IMR-90 (cell line): ENCODE data around the gene DIP2C. TPM values are rescaled to one million over a fixed set of nuclear protein-coding genes. Genes with fewer than 3 reads are reported as not detected.

Experiments used
- ATAC-seq: fragments of 200-7000 bp; cut with Tn5 transposase; 2 replicates; pipeline ENCODE4 v1.9.1; 2020; ENCODE audit warnings: low read depth, mild to moderate bottlenecking, moderate library complexity
- BruUV-seq: library from RNA; stranded (reverse); fragments of 400-500 nt; replicated peaks from 2 replicates; lab custom pipeline; 2021; lab: Mats Ljungman, UMichigan
- CTCF ChIA-PET: fragments of 300-600 bp; formaldehyde crosslinking; extraction: SDS; loops from one replicate; lab custom pipeline; 2021; ENCODE audit warnings: antibody characterized with exemption; lab: Yijun Ruan, JAX
- POLR2A ChIA-PET: fragments of 300-600 bp; sonication (Branson Sonifier 250); formaldehyde crosslinking; loops from one replicate; lab custom pipeline; 2022; ENCODE audit warnings: antibody characterized with exemption; ENCODE audit not compliant: unreplicated experiment; lab: Charles Lee
- DNase-seq: peaks from one replicate; pipeline ENCODE4 v3.0.0; 2013
- H2AFZ ChIP-seq: replicated peaks from 2 replicates; pipeline ENCODE3; 2013; ENCODE audit warnings: low read length, mild to moderate bottlenecking; ENCODE audit not compliant: poor library complexity
- H2AK5ac ChIP-seq: 2 replicates; pipeline ENCODE4 v1.6.1; 2013; ENCODE audit warnings: low read depth, low read length, inconsistent platforms
- H2AK9ac ChIP-seq: replicated peaks from 2 replicates; pipeline ENCODE3; 2013; ENCODE audit warnings: mild to moderate bottlenecking, low read depth, low read length, moderate library complexity; ENCODE audit not compliant: poor library complexity
- H2BK120ac ChIP-seq: 2 replicates; pipeline ENCODE4 v1.6.1; 2013; ENCODE audit warnings: low read depth, low read length, inconsistent platforms
- H2BK15ac ChIP-seq: 3 replicates; pipeline ENCODE4 v1.6.1; 2013; ENCODE audit warnings: low read depth, low read length, inconsistent platforms
- H2BK20ac ChIP-seq: 2 replicates; pipeline ENCODE4 v1.6.1; 2013; ENCODE audit warnings: low read depth, mild to moderate bottlenecking, inconsistent platforms, low read length, moderate library complexity
- H2BK5ac ChIP-seq: 2 replicates; pipeline ENCODE4 v1.6.1; 2013; ENCODE audit warnings: mild to moderate bottlenecking, low read depth, low read length, inconsistent platforms; ENCODE audit not compliant: poor library complexity, severe bottlenecking
- H3K14ac ChIP-seq: replicated peaks from 2 replicates; pipeline ENCODE4 v1.6.1; 2013; ENCODE audit warnings: low read depth, low read length, inconsistent platforms
- H3K18ac ChIP-seq: 2 replicates; pipeline ENCODE4 v1.6.1; 2013; ENCODE audit warnings: low read depth, low read length, control low read depth
- H3K23ac ChIP-seq: 2 replicates; pipeline ENCODE4 v1.6.1; 2013; ENCODE audit warnings: low read depth, low read length, inconsistent platforms
- H3K27ac ChIP-seq: 2 replicates; pipeline ENCODE4 v1.5.1; 2013; ENCODE audit warnings: mild to moderate bottlenecking, control low read depth, low read length; ENCODE audit not compliant: insufficient read depth
- H3K27me3 ChIP-seq: 2 replicates; pipeline ENCODE4 v1.6.1; 2013; ENCODE audit warnings: low read length; ENCODE audit not compliant: control insufficient read depth, insufficient read depth
- H3K36me3 ChIP-seq: 2 replicates; pipeline ENCODE4 v1.6.1; 2013; ENCODE audit warnings: low read length, mixed read lengths; ENCODE audit not compliant: control insufficient read depth, insufficient read depth
- H3K4ac ChIP-seq: 2 replicates; pipeline ENCODE4 v1.6.1; 2013; ENCODE audit warnings: low read depth, low read length, inconsistent platforms
- H3K4me1 ChIP-seq: 2 replicates; pipeline ENCODE4 v1.6.1; 2013; ENCODE audit warnings: low read length, mixed read lengths; ENCODE audit not compliant: control insufficient read depth, insufficient read depth
- H3K4me2 ChIP-seq: 2 replicates; pipeline ENCODE4 v1.6.1; 2013; ENCODE audit warnings: low read depth, mild to moderate bottlenecking, control low read depth, low read length, moderate library complexity
- H3K4me3 ChIP-seq: 2 replicates; pipeline ENCODE4 v1.5.1; 2013; ENCODE audit warnings: low read depth, mild to moderate bottlenecking, control low read depth, low read length, moderate library complexity; ENCODE audit not compliant: insufficient read depth
- H3K56ac ChIP-seq: 2 replicates; pipeline ENCODE4 v1.6.1; 2013; ENCODE audit warnings: low read length, inconsistent platforms; ENCODE audit not compliant: insufficient read depth; ENCODE audit errors: extremely low read depth
- H3K79me1 ChIP-seq, 2 experiments: 2 replicates each; pipeline ENCODE4 v1.6.1; 2013; ENCODE audit warnings: low read length in 2 of 2, inconsistent platforms in 1 of 2, low read depth in 1 of 2
- H3K9ac ChIP-seq: 2 replicates; pipeline ENCODE4 v1.6.1; 2013; ENCODE audit warnings: low read depth, low read length, control low read depth
- H3K9me1 ChIP-seq: 2 replicates; pipeline ENCODE4 v1.6.1; 2013; ENCODE audit warnings: low read length, inconsistent platforms; ENCODE audit not compliant: insufficient read depth
- H3K9me3 ChIP-seq: 2 replicates; pipeline ENCODE4 v1.6.1; 2013; ENCODE audit warnings: low read length; ENCODE audit not compliant: control insufficient read depth, insufficient read depth
- H4K20me1 ChIP-seq: 2 replicates; pipeline ENCODE4 v1.6.1; 2013; ENCODE audit warnings: low read length, inconsistent platforms; ENCODE audit not compliant: insufficient read depth
- H4K5ac ChIP-seq: 2 replicates; pipeline ENCODE4 v1.6.1; 2013; ENCODE audit warnings: mild to moderate bottlenecking, low read depth, low read length, control low read depth
- H4K8ac ChIP-seq, 2 experiments: 2 replicates each; pipeline ENCODE4 v1.6.1; 2013; ENCODE audit warnings: low read depth in 2 of 2, low read length in 2 of 2, control low read depth in 1 of 2, inconsistent platforms in 1 of 2
- H4K91ac ChIP-seq: 2 replicates; pipeline ENCODE4 v1.6.1; 2013; ENCODE audit warnings: low read depth, low read length, inconsistent platforms; ENCODE audit not compliant: insufficient read depth
- MAFK ChIP-seq: IDR thresholded peaks from 2 replicates; pipeline ENCODE4 v1.6.1; 2012; ENCODE audit warnings: low read depth, low read length, improper control_type of control experiment
- RCOR1 ChIP-seq: IDR thresholded peaks from 2 replicates; pipeline ENCODE4 v1.6.1; 2012; ENCODE audit warnings: mild to moderate bottlenecking, low read length, improper control_type of control experiment; ENCODE audit not compliant: insufficient replicate concordance
- WGBS, 2 experiments: methylation state at CpG; one replicate each; pipeline versions ENCODE4 v1.1.5 to v1.1.7; 2013; ENCODE audit warnings: missing lambda C conversion rate in 2 of 2; ENCODE audit not compliant: insufficient read length in 1 of 2; ENCODE audit errors: extremely low coverage in 2 of 2; 5-methylcytosine and 5-hydroxymethylcytosine counted together
- dilution Hi-C: fragments of 300-500 bp; cut with HindIII; formaldehyde crosslinking; loops from one replicate; pipeline ENCODE4 v1.14.3; 2018; ENCODE audit warnings: low sequenced_read_pairs; ENCODE audit not compliant: unreplicated experiment
- in situ Hi-C: fragments of 300-500 bp; cut with MboI; formaldehyde crosslinking; loops from 3 replicates; pipeline ENCODE4 v1.14.3; 2019; ENCODE audit warnings: low sequenced_read_pairs, inconsistent platforms, mixed read lengths
- intact Hi-C: fragments of 100-400 bp; cut with micrococcal nuclease; formaldehyde crosslinking; loops from 2 replicates; pipeline ENCODE4 v1.10.0; 2022
- polyA plus RNA-seq, 3 experiments: library from polyadenylated mRNA; depleted of rRNA; stranded (reverse); fragments of >200 nt; gene quantifications; 2 replicates each; pipeline ENCODE4 v1.2.3, GENCODE V29; 2012; ENCODE audit warnings: low replicate concordance in 1 of 3
- total RNA-seq: library from RNA; depleted of rRNA; stranded (reverse); fragments of >200 nt; gene quantifications from 2 replicates; pipeline ENCODE4 v1.2.3, GENCODE V29; 2012

The DIP2C gene
- total and polyA plus RNA-seq, 2 of the 4 experiments (the other 2 are of a cell fraction), result 8.6 to 17.3 TPM

DNA sequence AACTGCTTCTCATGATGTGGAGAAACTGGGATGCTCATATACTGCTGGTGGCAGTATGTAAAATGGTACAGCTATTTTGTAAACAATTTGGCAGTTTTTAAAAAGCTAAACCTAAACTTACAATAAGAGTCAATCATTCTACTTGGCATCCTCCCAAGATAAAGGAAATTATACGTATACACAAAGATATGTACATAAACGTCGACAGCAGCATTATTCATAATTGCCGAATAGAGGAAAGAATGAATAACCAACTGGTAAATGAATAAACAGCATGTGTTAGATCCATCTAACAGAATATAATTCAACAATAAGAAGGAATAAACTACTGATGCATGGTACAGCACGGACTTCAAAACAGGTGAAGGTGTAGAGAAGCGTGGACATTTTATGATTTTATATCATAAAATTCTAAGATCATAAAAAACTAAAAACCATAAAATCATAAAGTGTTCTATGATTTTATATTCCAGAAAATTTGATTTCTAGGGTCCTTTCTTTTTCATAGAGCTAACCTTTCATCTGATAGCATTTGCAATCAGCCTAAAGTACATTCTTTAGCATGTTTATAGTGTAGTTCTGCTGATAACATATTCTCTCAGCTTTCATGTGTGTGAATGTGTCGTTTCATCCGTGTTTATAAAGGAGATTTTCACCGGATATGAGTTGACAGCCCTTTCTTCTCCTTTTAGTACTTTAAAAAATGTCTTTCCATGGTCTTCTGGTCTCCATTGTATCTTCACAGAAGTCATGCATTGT is 261.5 kb downstream of the DIP2C start:
- CTCF ChIA-PET, result no interaction called here
- H3K9me3 ChIP-seq, result no peaks in the 10 kb centered on the region
- no peak overlapping the region for H3K14ac ChIP-seq
- no peak for ATAC-seq
- H2AK9ac ChIP-seq, result no peak overlapping the region
- no peak overlapping the region for H2BK120ac ChIP-seq
- no peak overlapping the region for H2BK20ac ChIP-seq
- no CpG with 5 or more reads among the region's 9 CpGs for WGBS, 2 experiments
- intact Hi-C loops (no loop called here), dilution Hi-C loops (no loop called here), in situ Hi-C loops (no loop called here)
- H4K8ac ChIP-seq, result no peak overlapping the region
- no TSS peak for BruUV-seq
- TF ChIP-seq RCOR1, result no peak
- 0 out of 2 replicates have a peak, but pooled peaks have one; percentile 6 for TF ChIP-seq MAFK
- no peak overlapping the region for H3K27ac ChIP-seq
- H3K27me3 ChIP-seq, result no peaks in the 10 kb centered on the region
- no peak overlapping the region for H2BK15ac ChIP-seq
- no peak overlapping the region for H3K23ac ChIP-seq
- H3K18ac ChIP-seq, result no peak overlapping the region
- no peak overlapping the region for H4K91ac ChIP-seq
- H2BK5ac ChIP-seq, result no peak overlapping the region
- POLR2A ChIA-PET, result no interaction called here
- no peak overlapping the region for H3K4me2 ChIP-seq
- H3K4ac ChIP-seq, result no peak overlapping the region
- peaks cover 7% of the 10 kb centered on the region; the same call in 1 of the 2 replicates for H4K20me1 ChIP-seq
- no peak overlapping the region for H3K4me3 ChIP-seq
- H3K56ac ChIP-seq, result no peak overlapping the region
- DNase-seq, result peak; percentile 28
- H3K36me3 ChIP-seq, result peaks cover 5% of the 10 kb centered on the region
- H3K79me1 ChIP-seq, result peaks cover 17 to 30% of the 10 kb centered on the region in 2 experiments
- H4K5ac ChIP-seq, result no peak overlapping the region; the same call in 1 of the 2 replicates
- no peaks in the 10 kb centered on the region for H3K4me1 ChIP-seq
- H3K9ac ChIP-seq, result no peak overlapping the region
- H2AFZ ChIP-seq, result no peak overlapping the region
- no peaks in the 10 kb centered on the region for H3K9me1 ChIP-seq
- no peak overlapping the region for H2AK5ac ChIP-seq
